Measurements from ENCODE around the gene OSTF1. TPM values are rescaled to one million over a fixed set of nuclear protein-coding genes. Genes with fewer than 3 reads are reported as not detected.
A peak's percentile ranks its signal among the peaks of the same experiment; 100 is the strongest.

Gene OSTF1
- total RNA-seq, 1 donor from 2014 or later: 21.8 TPM

DNA sequence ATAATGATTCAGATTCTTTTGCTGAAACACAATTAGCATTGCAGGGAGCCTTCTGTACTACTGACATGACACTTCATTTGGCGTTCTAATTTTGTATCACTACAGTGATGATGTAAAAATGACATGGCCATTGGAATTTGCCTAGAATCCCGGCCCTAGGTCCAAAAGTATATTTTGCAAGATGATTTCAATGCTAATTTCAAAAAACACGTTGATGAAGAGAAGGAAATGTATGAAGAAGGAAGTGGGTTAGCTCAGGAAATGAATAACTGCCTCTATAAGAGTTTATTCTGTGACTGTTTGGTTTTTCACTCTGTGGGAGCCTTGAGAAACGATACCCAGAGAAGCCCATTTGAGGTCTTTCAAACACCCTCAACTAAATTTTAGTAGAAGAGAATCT lies 59.3 kb downstream of the OSTF1 start:
- TF ChIP-seq, protein P1, sequence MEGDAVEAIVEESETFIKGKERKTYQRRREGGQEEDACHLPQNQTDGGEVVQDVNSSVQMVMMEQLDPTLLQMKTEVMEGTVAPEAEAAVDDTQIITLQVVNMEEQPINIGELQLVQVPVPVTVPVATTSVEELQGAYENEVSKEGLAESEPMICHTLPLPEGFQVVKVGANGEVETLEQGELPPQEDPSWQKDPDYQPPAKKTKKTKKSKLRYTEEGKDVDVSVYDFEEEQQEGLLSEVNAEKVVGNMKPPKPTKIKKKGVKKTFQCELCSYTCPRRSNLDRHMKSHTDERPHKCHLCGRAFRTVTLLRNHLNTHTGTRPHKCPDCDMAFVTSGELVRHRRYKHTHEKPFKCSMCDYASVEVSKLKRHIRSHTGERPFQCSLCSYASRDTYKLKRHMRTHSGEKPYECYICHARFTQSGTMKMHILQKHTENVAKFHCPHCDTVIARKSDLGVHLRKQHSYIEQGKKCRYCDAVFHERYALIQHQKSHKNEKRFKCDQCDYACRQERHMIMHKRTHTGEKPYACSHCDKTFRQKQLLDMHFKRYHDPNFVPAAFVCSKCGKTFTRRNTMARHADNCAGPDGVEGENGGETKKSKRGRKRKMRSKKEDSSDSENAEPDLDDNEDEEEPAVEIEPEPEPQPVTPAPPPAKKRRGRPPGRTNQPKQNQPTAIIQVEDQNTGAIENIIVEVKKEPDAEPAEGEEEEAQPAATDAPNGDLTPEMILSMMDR (IDR thresholded peaks at IDR 0.05): no peak
- no peak overlapping the region for H3K4me3 Mint-ChIP-seq (ENCODE audit: unreplicated experiment)
- H3K27ac Mint-ChIP-seq (ENCODE audit: unreplicated experiment): peak overlapping the region; percentile 72
- H3K4me1 Mint-ChIP-seq (ENCODE audit: unreplicated experiment): peaks cover 27% of the 10 kb centered on the region
- H3K9me3 Mint-ChIP-seq (ENCODE audit: unreplicated experiment): peaks cover 11% of the 10 kb centered on the region
- peaks cover 24% of the 10 kb centered on the region for H3K36me3 Mint-ChIP-seq (ENCODE audit: unreplicated experiment)
- no peak for DNase-seq (ENCODE audit: extremely low spot score, unreplicated experiment)
- no peaks in the 10 kb centered on the region for H3K27me3 Mint-ChIP-seq (ENCODE audit: unreplicated experiment)

DNA sequence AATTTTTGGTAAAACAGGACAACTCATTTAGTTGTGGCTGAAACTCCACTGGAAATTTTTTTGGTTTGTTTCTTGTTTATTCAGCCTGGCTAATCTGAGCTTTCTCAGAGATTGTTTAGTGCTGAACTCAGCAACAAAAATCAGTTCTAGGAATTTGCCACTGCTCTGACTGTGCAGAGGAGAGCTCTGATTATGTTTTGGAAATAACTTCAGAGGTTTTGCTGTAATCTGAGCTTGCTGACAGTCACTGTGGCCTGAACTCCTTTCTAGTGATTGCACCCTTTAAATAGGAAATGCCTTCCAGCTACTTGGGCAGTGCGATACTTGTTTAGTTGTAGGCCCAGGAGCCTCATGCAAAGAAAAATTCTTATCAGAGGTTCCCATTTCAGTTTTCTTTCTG lies 60.2 kb downstream of the OSTF1 start:
- no peak overlapping the region for H3K4me3 Mint-ChIP-seq (ENCODE audit: unreplicated experiment)
- peak overlapping the region; percentile 72 for H3K27ac Mint-ChIP-seq (ENCODE audit: unreplicated experiment)
- peaks cover 21% of the 10 kb centered on the region for H3K36me3 Mint-ChIP-seq (ENCODE audit: unreplicated experiment)
- no peaks in the 10 kb centered on the region for H3K27me3 Mint-ChIP-seq (ENCODE audit: unreplicated experiment)
- TF ChIP-seq, protein P1 (IDR thresholded peaks at IDR 0.05): no peak
- H3K9me3 Mint-ChIP-seq (ENCODE audit: unreplicated experiment): peaks cover 11% of the 10 kb centered on the region
- H3K4me1 Mint-ChIP-seq (ENCODE audit: unreplicated experiment): peaks cover 27% of the 10 kb centered on the region
- no peak for DNase-seq (ENCODE audit: extremely low spot score, unreplicated experiment)

DNA sequence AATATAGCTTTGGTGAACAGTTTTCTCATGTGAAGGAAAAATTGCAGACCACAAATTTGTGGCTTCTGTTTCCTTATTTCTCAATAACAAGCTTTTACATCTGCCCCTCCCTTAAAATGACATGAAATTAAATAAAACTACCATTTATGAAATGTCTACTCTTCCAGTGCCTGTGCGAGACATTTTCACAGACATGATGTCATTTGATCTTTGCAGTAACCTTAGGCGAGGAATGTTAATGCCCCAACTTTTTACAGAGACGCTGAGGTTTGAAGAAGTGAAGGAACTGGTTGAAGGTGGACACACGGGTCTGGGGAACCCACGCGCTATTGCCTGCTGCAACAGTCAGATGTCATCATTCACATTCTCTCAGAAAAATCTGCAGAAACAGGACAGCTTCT lies 61.5 kb downstream of the OSTF1 start:
- no peak overlapping the region for H3K27ac Mint-ChIP-seq (ENCODE audit: unreplicated experiment)
- peaks cover 9% of the 10 kb centered on the region for H3K36me3 Mint-ChIP-seq (ENCODE audit: unreplicated experiment)
- no peaks in the 10 kb centered on the region for H3K27me3 Mint-ChIP-seq (ENCODE audit: unreplicated experiment)
- DNase-seq (ENCODE audit: extremely low spot score, unreplicated experiment): no peak
- H3K9me3 Mint-ChIP-seq (ENCODE audit: unreplicated experiment): peaks cover 5% of the 10 kb centered on the region
- no peak overlapping the region for H3K4me3 Mint-ChIP-seq (ENCODE audit: unreplicated experiment)
- TF ChIP-seq, protein P1 (IDR thresholded peaks at IDR 0.05): no peak
- peaks cover 27% of the 10 kb centered on the region for H3K4me1 Mint-ChIP-seq (ENCODE audit: unreplicated experiment)

DNA sequence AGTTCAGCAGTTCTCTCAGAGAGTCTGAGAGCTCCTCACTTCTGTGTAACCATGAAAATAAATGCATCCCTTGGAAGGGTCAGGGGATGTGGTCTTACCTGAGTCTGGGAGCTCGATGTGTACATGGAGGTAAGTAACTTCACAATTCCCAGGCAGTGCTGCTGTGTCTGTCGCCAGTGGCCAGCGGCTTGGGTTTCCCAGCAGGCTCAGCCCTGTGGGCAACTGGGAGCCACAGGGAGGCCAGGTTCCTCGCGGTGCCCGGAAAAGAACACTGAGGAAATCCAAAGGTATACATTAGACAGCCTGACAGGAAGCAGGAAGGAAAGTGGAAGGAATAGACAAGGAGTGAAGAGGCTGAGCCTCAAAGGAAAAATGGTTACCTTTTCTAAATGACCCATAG lies 62.2 kb downstream of the OSTF1 start:
- TF ChIP-seq, protein P1 (IDR thresholded peaks at IDR 0.05): no peak
- Mint-ChIP-seq H3K27ac (ENCODE audit: unreplicated experiment) (no peak overlapping the region), H3K9me3 (ENCODE audit: unreplicated experiment) (no peaks in the 10 kb centered on the region), H3K27me3 (ENCODE audit: unreplicated experiment) (no peaks in the 10 kb centered on the region), H3K4me3 (ENCODE audit: unreplicated experiment) (no peak overlapping the region), H3K4me1 (ENCODE audit: unreplicated experiment) (peaks cover 27% of the 10 kb centered on the region), H3K36me3 (ENCODE audit: unreplicated experiment) (peaks cover 4% of the 10 kb centered on the region)
- DNase-seq (ENCODE audit: extremely low spot score, unreplicated experiment): no peak

DNA sequence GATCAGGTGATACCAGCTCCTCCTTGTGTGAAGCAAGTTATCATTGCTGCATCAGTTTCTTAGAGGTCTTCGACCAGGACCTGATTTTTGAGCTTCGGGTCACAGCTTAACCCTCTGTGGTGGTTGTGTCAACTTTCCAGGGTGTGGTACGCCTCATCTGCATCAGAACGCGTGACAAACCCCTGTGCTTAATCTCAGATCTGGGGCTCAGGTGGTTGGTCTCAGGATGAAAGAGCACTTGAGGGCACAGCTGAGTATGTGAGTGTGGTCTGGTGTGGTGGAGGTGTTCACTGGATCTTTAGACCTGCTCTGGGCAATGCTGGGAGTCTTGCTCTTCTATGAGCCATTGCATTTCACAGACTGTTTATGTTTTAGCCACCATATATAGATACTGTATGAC lies 64.1 kb downstream of the OSTF1 start:
- H3K36me3 Mint-ChIP-seq (ENCODE audit: unreplicated experiment): peaks cover 4% of the 10 kb centered on the region

More for the DNA sequence above, 64.1 kb downstream of the OSTF1 start:
- Mint-ChIP-seq H3K27ac (ENCODE audit: unreplicated experiment) (no peak overlapping the region), H3K4me3 (ENCODE audit: unreplicated experiment) (no peak overlapping the region), H3K4me1 (ENCODE audit: unreplicated experiment) (peaks cover 21% of the 10 kb centered on the region), H3K27me3 (ENCODE audit: unreplicated experiment) (no peaks in the 10 kb centered on the region), H3K9me3 (ENCODE audit: unreplicated experiment) (no peaks in the 10 kb centered on the region)
- no peak for DNase-seq (ENCODE audit: extremely low spot score, unreplicated experiment)
- TF ChIP-seq, protein P1 (IDR thresholded peaks at IDR 0.05): no peak

All from osteocyte (in vitro differentiated cells).